ENCODE measurements around the gene SIDT1. TPM values are rescaled to one million over a fixed set of nuclear protein-coding genes. Genes with fewer than 3 reads are reported as not detected.

The SIDT1 gene
- total and polyA plus RNA-seq, 2 donors (not counting 1 experiment from before 2014, with no cell fraction given), result 53.2 to 84.4 TPM

- POLR2A ChIA-PET, result no interaction called here
- Histone ChIP-seq H3K27ac (ENCODE audit: low read length in 2 of 2) (no peak overlapping the region), H3K4me3 (ENCODE audit: control extremely low read depth in 1 of 5, extremely low read depth in 1 of 5, insufficient read depth in 1 of 5, low read depth in 2 of 5, low read length in 4 of 5) (no peak overlapping the region), H3K9ac (ENCODE audit: low read length) (no peak overlapping the region), H3K36me3 (replicated peaks in 1 of 2; ENCODE audit: control extremely low read depth in 1 of 2, control insufficient read depth in 1 of 2, extremely low read depth in 1 of 2, insufficient read depth in 2 of 2, low read length in 1 of 2) (peaks cover 0 to 2% of the 10 kb centered on the region in 2 experiments), H2AFZ (ENCODE audit: insufficient read depth, low read depth, low read length, poor library complexity, severe bottlenecking) (no peak overlapping the region), H3K79me2 (ENCODE audit: control insufficient read depth, insufficient read depth, low read length) (peaks cover 26% of the 10 kb centered on the region), H3K4me1 (ENCODE audit: control insufficient read depth in 2 of 2, insufficient read depth in 2 of 2, low read length in 2 of 2) (no peaks in the 10 kb centered on the region), H3K9me3 (ENCODE audit: control extremely low read depth in 1 of 3, control insufficient read depth in 2 of 3, insufficient read depth in 1 of 3, low read length in 2 of 3) (no peaks in the 10 kb centered on the region), H3K4me2 (replicated peaks; ENCODE audit: low read depth, low read length, poor library complexity, severe bottlenecking) (no peak overlapping the region), H3K27me3 (replicated peaks in 1 of 4; ENCODE audit: control extremely low read depth in 1 of 4, control insufficient read depth in 3 of 4, insufficient read depth in 4 of 4, low read length in 3 of 4) (no peaks in the 10 kb centered on the region), H4K20me1 (ENCODE audit: control insufficient read depth, insufficient read depth, low read length, poor library complexity, severe bottlenecking) (no peaks in the 10 kb centered on the region)
- ATAC-seq (ENCODE audit: low read depth), result no peak
- no peak for DNase-seq
- TF ChIP-seq CTCF (IDR thresholded peaks at IDR 0.05), result no peak
- no peak for TF ChIP-seq EZH2 (IDR thresholded peaks at IDR 0.05; ENCODE audit: borderline replicate concordance, insufficient read depth, low read depth, low read length, poor library complexity, severe bottlenecking)
- Mint-ChIP-seq H3K4me3 (no peak overlapping the region), H3K27ac (no peak overlapping the region), H3K4me1 (peaks cover 5% of the 10 kb centered on the region), H3K9me3 (ENCODE audit: insufficient read depth) (no peaks in the 10 kb centered on the region), H3K27me3 (no peaks in the 10 kb centered on the region)
- intact Hi-C loops (cut with micrococcal nuclease), result no loop called here
- CTCF ChIA-PET, result interaction anchor here (1.0 to 1.1 kb wide), 2 partner anchors 10 to 12 kb away, joined by 4 to 6 read pairs; no protein-coding TSS in a partner anchor
- WGBS (ENCODE audit: insufficient coverage), result 100% methylated on average over 2 of the region's 3 CpGs
Observed at GRCh38 chr3:113505867-113506266, 26.5 kb upstream of the SIDT1 start.

- Histone ChIP-seq H3K27me3 (replicated peaks in 1 of 4; ENCODE audit: control extremely low read depth in 1 of 4, control insufficient read depth in 3 of 4, insufficient read depth in 4 of 4, low read length in 3 of 4) (no peaks in the 10 kb centered on the region), H3K9me3 (ENCODE audit: control extremely low read depth in 1 of 3, control insufficient read depth in 2 of 3, insufficient read depth in 1 of 3, low read length in 2 of 3) (no peaks in the 10 kb centered on the region), H3K79me2 (ENCODE audit: control insufficient read depth, insufficient read depth, low read length) (peaks cover 33% of the 10 kb centered on the region), H3K4me3 (ENCODE audit: control extremely low read depth in 1 of 5, extremely low read depth in 1 of 5, insufficient read depth in 1 of 5, low read depth in 2 of 5, low read length in 4 of 5) (no peak overlapping the region), H2AFZ (ENCODE audit: insufficient read depth, low read depth, low read length, poor library complexity, severe bottlenecking) (no peak overlapping the region), H3K36me3 (replicated peaks in 1 of 2; ENCODE audit: control extremely low read depth in 1 of 2, control insufficient read depth in 1 of 2, extremely low read depth in 1 of 2, insufficient read depth in 2 of 2, low read length in 1 of 2) (peaks cover 0 to 2% of the 10 kb centered on the region in 2 experiments), H3K27ac (ENCODE audit: low read length in 2 of 2) (no peak overlapping the region), H3K9ac (ENCODE audit: low read length) (no peak overlapping the region), H4K20me1 (ENCODE audit: control insufficient read depth, insufficient read depth, low read length, poor library complexity, severe bottlenecking) (no peaks in the 10 kb centered on the region), H3K4me2 (replicated peaks; ENCODE audit: low read depth, low read length, poor library complexity, severe bottlenecking) (no peak overlapping the region), H3K4me1 (ENCODE audit: control insufficient read depth in 2 of 2, insufficient read depth in 2 of 2, low read length in 2 of 2) (no peaks in the 10 kb centered on the region)
- CTCF ChIA-PET, result interaction anchor here (0.9 to 1.4 kb wide), 5 partner anchors 16 to 229 kb away, joined by 3 to 10 read pairs (median 4); no protein-coding TSS in a partner anchor
- Mint-ChIP-seq H3K4me1 (peaks cover 6% of the 10 kb centered on the region), H3K4me3 (no peak overlapping the region), H3K9me3 (ENCODE audit: insufficient read depth) (no peaks in the 10 kb centered on the region), H3K27ac (no peak overlapping the region), H3K27me3 (no peaks in the 10 kb centered on the region)
- WGBS (ENCODE audit: insufficient coverage), result 0% methylated on average over 1 of the region's 4 CpGs
- ATAC-seq (ENCODE audit: low read depth), result no peak
- intact Hi-C loops (cut with micrococcal nuclease), result no loop called here
- TF ChIP-seq EZH2 (IDR thresholded peaks at IDR 0.05; ENCODE audit: borderline replicate concordance, insufficient read depth, low read depth, low read length, poor library complexity, severe bottlenecking) (no peak), CTCF (IDR thresholded peaks at IDR 0.05) (no peak)
- POLR2A ChIA-PET, result no interaction called here
- no peak for DNase-seq
Observed at GRCh38 chr3:113507501-113508067, 24.8 kb upstream of the SIDT1 start.
